A673 (cell line): ENCODE results near the gene PIEZO1.

Experiments used
- CTCF ChIP-seq: fragments of 300-800, 200-600 bp; sonication (generic); conservative IDR thresholded peaks from 2 replicates; pipeline ENCODE4 v1.5.1; 2017; ENCODE audit warnings: low read depth, mild to moderate bottlenecking, antibody characterized with exemption, low read length, moderate library complexity, mixed read lengths
- EZH2 ChIP-seq: fragments of 200-600 bp; sonication (generic); IDR thresholded peaks from 2 replicates; pipeline ENCODE4 v1.6.1; 2017; ENCODE audit warnings: borderline replicate concordance, low read depth, mild to moderate bottlenecking, mixed read lengths, antibody characterized with exemption, low read length; ENCODE audit not compliant: poor library complexity, severe bottlenecking

DNA sequence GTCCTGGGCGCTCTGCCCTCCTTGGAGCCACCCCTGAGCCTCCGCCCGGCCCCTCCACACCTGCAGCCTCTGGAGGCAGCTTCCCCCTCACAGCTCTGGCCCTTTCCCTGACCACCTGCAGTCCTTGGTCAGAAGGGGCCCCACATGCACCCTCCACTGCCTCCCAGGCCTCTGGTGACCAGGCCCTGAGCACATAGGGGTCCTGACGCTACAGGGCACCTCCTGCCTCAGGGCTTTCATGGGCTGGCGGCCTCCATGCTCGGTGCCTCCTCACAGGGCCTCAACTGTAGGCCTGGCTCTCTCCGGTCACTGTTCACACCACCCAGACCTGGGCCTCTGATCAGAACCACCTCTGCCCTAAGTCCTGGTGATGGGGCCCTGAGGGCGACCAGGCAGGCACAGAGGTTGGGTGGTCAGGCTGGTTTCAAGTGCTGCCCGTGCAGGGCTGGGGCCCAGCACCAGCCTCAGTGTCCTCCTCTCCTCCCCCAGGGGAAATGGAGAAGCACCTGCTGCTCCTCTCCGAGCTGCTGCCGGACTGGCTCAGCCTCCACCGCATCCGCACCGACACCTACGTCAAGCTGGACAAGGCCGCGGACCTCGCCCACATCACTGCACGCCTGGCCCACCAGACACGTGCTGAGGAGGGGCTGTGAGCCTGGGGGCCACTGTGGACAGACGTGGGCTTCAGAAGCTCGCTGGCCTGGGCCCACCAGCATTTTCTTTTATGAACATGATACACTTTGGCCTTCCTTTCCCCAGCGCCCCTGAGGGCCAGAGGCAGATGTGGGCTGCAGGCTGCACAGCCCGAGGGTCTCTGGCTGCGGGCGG, 22.8 kb upstream of the PIEZO1 start:
- TF ChIP-seq EZH2 (no peak), CTCF (no peak)
